Mesenchymal stem cell (in vitro differentiated cells and primary cell): ENCODE measurements around the gene PTK6.

Experiments
- DNase-seq: peaks from one replicate; pipeline ENCODE4 v3.0.0-alpha.2; 2013
- H2AFZ ChIP-seq: one replicate; pipeline ENCODE4 v1.6.1; 2013; ENCODE audit warnings: low read depth, mild to moderate bottlenecking, control low read depth, inconsistent platforms, low read length, moderate library complexity
- H2AK5ac ChIP-seq: 2 replicates; pipeline ENCODE4 v1.6.1; 2013; ENCODE audit warnings: low read length, moderate library complexity, mild to moderate bottlenecking, inconsistent platforms; ENCODE audit not compliant: severe bottlenecking
- H2BK120ac ChIP-seq: one replicate; pipeline ENCODE4 v1.6.1; 2013; ENCODE audit warnings: low read depth, mild to moderate bottlenecking, inconsistent platforms, low read length, moderate library complexity
- H2BK12ac ChIP-seq, 2 experiments: one replicate each; pipeline ENCODE4 v1.6.1; 2013; ENCODE audit warnings: inconsistent platforms in 2 of 2, low read length in 2 of 2, mild to moderate bottlenecking in 2 of 2, moderate library complexity in 2 of 2, control low read depth in 1 of 2
- H2BK15ac ChIP-seq: one replicate; pipeline ENCODE4 v1.6.1; 2013; ENCODE audit warnings: mild to moderate bottlenecking, low read depth, inconsistent platforms; ENCODE audit not compliant: poor library complexity, severe bottlenecking
- H2BK5ac ChIP-seq: 2 replicates; pipeline ENCODE4 v1.6.1; 2013; ENCODE audit warnings: low read depth, mild to moderate bottlenecking, low read length, control low read depth, inconsistent platforms; ENCODE audit not compliant: poor library complexity, severe bottlenecking
- H3K14ac ChIP-seq, 2 experiments: one replicate each; pipeline ENCODE4 v1.6.1; 2013; ENCODE audit warnings: inconsistent platforms in 2 of 2, low read length in 2 of 2, control low read depth in 1 of 2, mild to moderate bottlenecking in 1 of 2, moderate library complexity in 1 of 2
- H3K18ac ChIP-seq, 2 experiments: one replicate each; pipeline ENCODE4 v1.6.1; 2013; ENCODE audit warnings: inconsistent platforms in 2 of 2, low read length in 2 of 2, control low read depth in 1 of 2, low read depth in 1 of 2, mild to moderate bottlenecking in 1 of 2
- H3K23ac ChIP-seq, 2 experiments: one replicate each; pipeline ENCODE4 v1.6.1; 2013; ENCODE audit warnings: inconsistent platforms in 2 of 2, low read length in 2 of 2, mild to moderate bottlenecking in 2 of 2, moderate library complexity in 2 of 2, control low read depth in 1 of 2
- H3K27ac ChIP-seq: 2 replicates; pipeline ENCODE4 v1.5.1; 2013; ENCODE audit warnings: mild to moderate bottlenecking, moderate library complexity, low read length, control low read depth, inconsistent platforms; ENCODE audit not compliant: poor library complexity, severe bottlenecking
- H3K27me3 ChIP-seq, 2 experiments: 2 replicates each; pipeline versions ENCODE4 v1.6.1 to v1.7.0; 2013; ENCODE audit warnings: low read length in 2 of 2, mild to moderate bottlenecking in 2 of 2, moderate library complexity in 2 of 2, control low read depth in 1 of 2, inconsistent platforms in 1 of 2; ENCODE audit not compliant: control insufficient read depth in 1 of 2, insufficient read depth in 1 of 2
- H3K36me3 ChIP-seq, 2 experiments: 2 replicates each; pipeline versions ENCODE4 v1.6.1 to v1.7.0; 2013; ENCODE audit warnings: low read length in 2 of 2, control low read depth in 1 of 2, inconsistent platforms in 1 of 2, low read depth in 1 of 2, mild to moderate bottlenecking in 1 of 2; ENCODE audit not compliant: insufficient read depth in 2 of 2, control insufficient read depth in 1 of 2
- H3K4ac ChIP-seq, 2 experiments: one replicate each; pipeline ENCODE4 v1.6.1; 2013; ENCODE audit warnings: inconsistent platforms in 2 of 2, low read length in 2 of 2, mild to moderate bottlenecking in 2 of 2, moderate library complexity in 2 of 2, control low read depth in 1 of 2, low read depth in 1 of 2
- H3K4me1 ChIP-seq: 2 replicates; pipeline ENCODE4 v1.6.1; 2013; ENCODE audit warnings: low read depth, low read length, control low read depth; ENCODE audit not compliant: control insufficient read depth, insufficient read depth
- H3K4me2 ChIP-seq: 2 replicates; pipeline ENCODE4 v1.6.1; 2013; ENCODE audit warnings: low read length, mild to moderate bottlenecking, inconsistent platforms; ENCODE audit not compliant: poor library complexity, severe bottlenecking
- H3K4me3 ChIP-seq, 2 experiments: 2 replicates each; pipeline versions ENCODE4 v1.5.1 to v1.7.0; 2013; ENCODE audit warnings: low read length in 2 of 2, mild to moderate bottlenecking in 2 of 2, control low read depth in 1 of 2, low read depth in 1 of 2; ENCODE audit not compliant: insufficient read depth in 1 of 2
- H3K79me1 ChIP-seq: replicated peaks from 2 replicates; pipeline ENCODE4 v1.6.1; 2013; ENCODE audit warnings: mild to moderate bottlenecking, control low read depth, low read length, inconsistent platforms; ENCODE audit not compliant: poor library complexity, severe bottlenecking
- H3K9ac ChIP-seq: 2 replicates; pipeline ENCODE4 v1.7.0; 2013; ENCODE audit warnings: mild to moderate bottlenecking, low read length, moderate library complexity
- H3K9me3 ChIP-seq: 2 replicates; pipeline ENCODE4 v1.7.0; 2013; ENCODE audit warnings: mild to moderate bottlenecking, low read length; ENCODE audit not compliant: control insufficient read depth
- H4K8ac ChIP-seq: one replicate; pipeline ENCODE4 v1.6.1; 2013; ENCODE audit warnings: inconsistent platforms, mild to moderate bottlenecking, low read length, moderate library complexity
- H4K91ac ChIP-seq: one replicate; pipeline ENCODE4 v1.6.1; 2013; ENCODE audit warnings: mild to moderate bottlenecking, low read length, inconsistent platforms
- WGBS: methylation state at CpG from one replicate; pipeline ENCODE4 v1.1.7; 2013; ENCODE audit warnings: mixed read lengths; 5-methylcytosine and 5-hydroxymethylcytosine counted together

The PTK6 gene

DNA sequence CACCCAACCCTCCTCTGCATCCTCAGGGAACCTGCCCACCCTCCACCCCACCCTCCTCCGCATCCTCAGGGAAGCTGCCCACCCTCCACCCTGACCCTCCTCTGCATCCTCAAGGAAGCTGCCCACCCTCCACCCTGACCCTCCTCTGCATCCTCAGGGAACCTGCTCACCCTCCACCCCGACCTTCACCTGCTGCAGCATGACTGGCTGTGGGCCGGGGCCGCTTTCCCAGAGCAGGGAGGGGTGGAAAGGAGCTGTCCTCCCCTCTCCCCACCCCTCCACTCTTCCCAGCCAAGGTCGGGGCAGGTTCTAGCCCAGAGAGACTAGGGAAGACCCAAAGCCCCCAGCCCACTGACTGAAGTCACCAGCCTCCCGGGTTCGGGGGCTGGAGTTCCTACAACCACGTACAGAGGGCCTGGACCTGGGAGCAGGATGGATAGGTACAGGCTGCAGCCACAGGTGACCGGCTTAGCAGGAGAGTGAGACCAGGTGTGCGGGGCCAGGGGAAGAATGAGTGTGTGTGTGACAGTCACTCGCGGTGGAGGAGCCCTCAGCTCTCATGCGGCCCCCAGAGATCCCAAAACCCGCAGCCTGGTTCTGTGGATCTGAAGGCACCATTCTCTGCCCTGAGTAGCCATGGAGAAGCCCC, 49.9 kb downstream of the PTK6 start:
- Histone ChIP-seq H3K9me3 (peaks cover 1% of the 10 kb centered on the region), H3K14ac (no peak overlapping the region), H3K27ac (no peak overlapping the region), H2AK5ac (no peak overlapping the region), H2BK120ac (no peak overlapping the region), H2BK5ac (no peak overlapping the region), H3K36me3 (no peaks in the 10 kb centered on the region), H3K23ac (no peak overlapping the region), H4K8ac (no peak overlapping the region), H4K91ac (no peak overlapping the region), H3K4me3 (no peak overlapping the region), H3K4me2 (no peak overlapping the region), H2BK12ac (no peak overlapping the region), H2BK15ac (no peak overlapping the region), H3K4me1 (peaks cover 14% of the 10 kb centered on the region), H3K18ac (no peak overlapping the region), H2AFZ (no peak overlapping the region), H3K9ac (no peak overlapping the region), H3K27me3 (peaks cover 57 to 63% of the 10 kb centered on the region in 2 experiments), H3K4ac (no peak overlapping the region), H3K79me1 (no peaks in the 10 kb centered on the region)
- 60% methylated on average over 12 of the region's 14 CpGs for WGBS
- no peak for DNase-seq

DNA sequence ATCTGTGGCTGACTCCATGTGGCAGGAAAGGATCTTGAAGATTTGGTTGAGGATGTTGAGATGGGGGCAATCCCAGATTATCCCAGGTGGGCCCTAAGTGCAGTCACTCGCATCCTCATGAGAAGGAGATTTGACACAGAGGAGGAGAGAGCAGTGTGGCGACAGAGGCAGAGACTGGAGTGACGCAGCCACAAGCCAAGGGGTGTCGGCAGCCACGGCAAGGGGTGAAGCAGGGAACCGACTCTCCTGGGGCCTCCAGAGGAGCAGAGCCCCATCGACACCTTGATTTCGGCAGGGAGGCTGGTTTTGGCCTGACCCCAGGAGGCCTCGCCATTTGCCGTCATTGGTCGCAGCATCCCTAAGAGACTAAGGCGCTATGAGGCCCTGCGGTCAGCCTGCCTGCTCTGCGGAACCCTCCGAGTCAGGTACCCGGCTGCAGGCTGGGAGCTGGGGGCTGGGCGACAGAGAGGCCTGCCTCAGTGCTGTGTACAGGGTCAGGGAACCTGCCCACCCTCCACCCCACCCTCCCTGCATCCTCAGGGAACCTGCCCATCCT, 50.8 kb downstream of the PTK6 start:
- Histone ChIP-seq H3K4ac (no peak overlapping the region), H3K9me3 (no peaks in the 10 kb centered on the region), H4K91ac (no peak overlapping the region), H3K23ac (no peak overlapping the region), H3K4me2 (no peak overlapping the region), H3K18ac (no peak overlapping the region), H2AFZ (no peak overlapping the region), H2BK12ac (no peak overlapping the region), H3K4me3 (no peak overlapping the region), H3K4me1 (peaks cover 18% of the 10 kb centered on the region), H3K79me1 (no peaks in the 10 kb centered on the region), H2AK5ac (no peak overlapping the region), H2BK15ac (no peak overlapping the region), H3K9ac (no peak overlapping the region), H3K27me3 (peaks cover 64 to 72% of the 10 kb centered on the region in 2 experiments), H4K8ac (no peak overlapping the region), H3K14ac (no peak overlapping the region), H3K27ac (no peak overlapping the region), H3K36me3 (no peaks in the 10 kb centered on the region), H2BK120ac (no peak overlapping the region), H2BK5ac (no peak overlapping the region)
- DNase-seq: no peak
- WGBS: 86% methylated on average over 17 of the region's 17 CpGs

DNA sequence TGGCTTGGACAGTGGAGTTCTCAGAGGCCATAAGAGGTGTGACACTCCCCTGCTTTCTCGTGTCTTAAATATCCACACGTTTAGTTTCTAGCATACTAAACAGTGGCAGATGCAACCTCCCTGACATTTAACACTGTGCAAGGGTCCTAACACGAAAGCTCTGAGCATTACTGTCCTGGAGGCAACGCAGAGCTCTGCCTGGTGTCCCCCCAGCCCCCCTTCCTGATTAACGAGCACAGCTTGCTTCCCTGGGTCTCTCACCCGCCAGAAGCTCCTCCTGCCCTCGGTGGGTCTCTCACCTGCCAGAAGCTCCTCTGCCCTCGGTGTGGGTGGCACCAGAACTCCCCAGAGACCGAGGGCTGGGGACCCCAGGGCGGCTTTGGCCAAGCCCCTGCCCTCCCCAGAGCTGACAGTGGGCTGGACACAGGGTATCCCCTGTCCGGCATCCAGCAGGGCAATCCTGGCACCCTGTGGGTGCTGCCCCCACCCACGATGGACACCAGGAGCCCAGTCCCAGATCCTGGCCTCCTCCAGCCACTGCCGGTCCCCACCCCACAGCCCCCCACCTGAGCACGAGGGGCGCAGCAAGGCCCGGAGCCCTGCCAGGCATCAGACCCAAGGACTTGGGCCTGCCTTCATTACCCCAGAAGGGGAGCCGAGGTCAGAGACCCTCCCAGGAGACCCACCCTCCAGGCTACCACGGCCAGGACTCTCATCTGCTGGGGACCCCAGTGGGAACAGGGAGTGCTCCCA, 52.3 kb downstream of the PTK6 start:
- Histone ChIP-seq H3K18ac (no peak overlapping the region), H3K79me1 (no peaks in the 10 kb centered on the region), H3K27me3 (peaks cover 65 to 66% of the 10 kb centered on the region in 2 experiments), H3K36me3 (no peaks in the 10 kb centered on the region), H2BK12ac (no peak overlapping the region), H3K23ac (no peak overlapping the region), H3K9me3 (no peaks in the 10 kb centered on the region), H4K91ac (no peak overlapping the region), H3K4ac (no peak overlapping the region), H3K9ac (no peak overlapping the region), H3K14ac (no peak overlapping the region), H3K4me1 (peaks cover 19% of the 10 kb centered on the region), H3K4me3 (no peak overlapping the region), H2BK15ac (no peak overlapping the region), H4K8ac (no peak overlapping the region), H3K4me2 (no peak overlapping the region), H2AFZ (no peak overlapping the region), H2BK5ac (no peak overlapping the region), H2BK120ac (no peak overlapping the region), H2AK5ac (no peak overlapping the region), H3K27ac (no peak overlapping the region)
- 74% methylated on average over 18 of the region's 18 CpGs for WGBS
- no peak for DNase-seq

DNA sequence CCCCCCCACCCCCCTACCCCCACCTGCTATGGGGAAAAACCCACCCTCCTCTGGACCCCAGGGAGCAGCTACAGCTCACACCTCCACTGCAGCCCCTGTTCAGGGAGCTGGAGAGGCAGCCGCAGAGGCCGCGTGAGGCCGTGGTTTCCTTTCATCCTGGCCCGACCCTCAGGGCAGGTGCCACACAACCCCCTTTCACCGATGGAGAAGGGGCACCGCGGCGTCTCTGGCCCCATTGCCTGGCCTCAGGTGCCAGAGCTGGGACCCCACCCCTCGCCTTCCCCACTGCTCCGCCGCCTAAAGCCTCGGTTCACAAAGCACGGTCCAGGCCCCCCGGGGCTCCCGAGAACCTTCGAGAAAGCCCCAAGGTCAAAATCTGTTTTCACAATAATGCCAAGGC, 52.9 kb downstream of the PTK6 start:
- no peak overlapping the region for H3K23ac ChIP-seq
- H2BK120ac ChIP-seq: no peak overlapping the region
- H2BK12ac ChIP-seq: no peak overlapping the region
- H2AK5ac ChIP-seq: no peak overlapping the region
- no peak overlapping the region for H3K27ac ChIP-seq
- no peaks in the 10 kb centered on the region for H3K79me1 ChIP-seq
- H3K14ac ChIP-seq: no peak overlapping the region
- 70% methylated on average over 17 of the region's 17 CpGs for WGBS
- no peak overlapping the region for H3K18ac ChIP-seq
- H4K91ac ChIP-seq: no peak overlapping the region
- H4K8ac ChIP-seq: no peak overlapping the region
- no peak overlapping the region for H2AFZ ChIP-seq
- H3K9me3 ChIP-seq: no peaks in the 10 kb centered on the region
- peaks cover 19% of the 10 kb centered on the region for H3K4me1 ChIP-seq
- H2BK5ac ChIP-seq: no peak overlapping the region
- H3K27me3 ChIP-seq: peaks cover 62 to 70% of the 10 kb centered on the region in 2 experiments
- H3K4me3 ChIP-seq: no peak overlapping the region
- no peak overlapping the region for H2BK15ac ChIP-seq
- H3K9ac ChIP-seq: no peak overlapping the region
- H3K36me3 ChIP-seq: no peaks in the 10 kb centered on the region
- no peak overlapping the region for H3K4ac ChIP-seq
- H3K4me2 ChIP-seq: no peak overlapping the region
- DNase-seq: no peak
